K562 (cell line): ENCODE results near the gene SLC39A7. TPM values are rescaled to one million over a fixed set of nuclear protein-coding genes. Genes with fewer than 3 reads are reported as not detected.

Experiments
- RB1 ChIP-seq: fragments of 450-650 bp; IDR thresholded peaks from 2 replicates; pipeline ENCODE4 v1.6.1; 2017; ENCODE audit warnings: low read depth, mild to moderate bottlenecking
- REST ChIP-seq, 2 experiments: fragments of 450-650 bp; formaldehyde crosslinking in 1 of 2; IDR thresholded peaks; 2 replicates each; pipeline versions ENCODE4 v1.4.0 to v1.6.1; 2014 to 2020; ENCODE audit warnings: mild to moderate bottlenecking in 2 of 2, borderline replicate concordance in 1 of 2, low read depth in 1 of 2
- ZFP91 ChIP-seq: sonication (generic); formaldehyde crosslinking; IDR thresholded peaks from 2 replicates; pipeline ENCODE4 v1.8.0; 2022; ENCODE audit warnings: mild to moderate bottlenecking, missing genetic modification reagents
- ZNF609 ChIP-seq: sonication (generic); formaldehyde crosslinking; IDR thresholded peaks from 2 replicates; pipeline ENCODE4 v1.8.1; 2023; ENCODE audit warnings: missing genetic modification reagents, mild to moderate bottlenecking, borderline replicate concordance
- polyA plus RNA-seq, 8 experiments: library from polyadenylated mRNA; depleted of rRNA in 4 of 8; stranded (reverse) in 5 of 8; unstranded in 3 of 8; fragments of >200 nt; fragmentation: Nextera tagmentation in 2 of 8; fragmentation: Illumina TruSeq in 1 of 8; extraction: Ambion mirVana in 2 of 8; extraction: Trizol in 1 of 8; gene quantifications; 2 replicates each; pipeline versions ENCODE4 v1.2.1 to v1.2.3, GENCODE V29; 2011 to 2014; ENCODE audit warnings: inconsistent platforms in 1 of 8, missing spikeins in 1 of 8
- total RNA-seq, 7 experiments: library from RNA; depleted of rRNA in 6 of 7; stranded (reverse); fragments of >200 nt in 6 of 7; fragmentation: Illumina TruSeq in 2 of 7; extraction: Trizol in 2 of 7; gene quantifications; 2 replicates each; pipeline versions ENCODE4 v1.2.1 to v1.2.3, GENCODE V29; 2011 to 2021; ENCODE audit warnings: low replicate concordance in 1 of 7
- TF ChIP-seq, protein P1 (sequence below): sonication (generic); formaldehyde crosslinking; IDR thresholded peaks from 2 replicates; pipeline ENCODE4 v1.8.1; 2023; ENCODE audit warnings: mild to moderate bottlenecking, missing genetic modification reagents, moderate library complexity

SLC39A7 gene
- total and polyA plus RNA-seq, 9 of the 15 experiments (the other 6 are each of a cell fraction or from before 2014, with no cell fraction given): 21.7 to 169 (median 121) TPM

- peak; percentile 21; the same call in 1 of the 2 replicates for TF ChIP-seq REST (IDR thresholded peaks at IDR 0.05; ENCODE audit: borderline replicate concordance)
- TF ChIP-seq REST (CRISPR knock-in tag; IDR thresholded peaks at IDR 0.05; ENCODE audit: low read depth): no peak
- TF ChIP-seq ZFP91 (CRISPR knock-in tag): peak; percentile 69; the same call in 1 of the 2 replicates
- peak; percentile 57; the same call in 1 of the 2 replicates for TF ChIP-seq RB1
- TF ChIP-seq, protein P1, sequence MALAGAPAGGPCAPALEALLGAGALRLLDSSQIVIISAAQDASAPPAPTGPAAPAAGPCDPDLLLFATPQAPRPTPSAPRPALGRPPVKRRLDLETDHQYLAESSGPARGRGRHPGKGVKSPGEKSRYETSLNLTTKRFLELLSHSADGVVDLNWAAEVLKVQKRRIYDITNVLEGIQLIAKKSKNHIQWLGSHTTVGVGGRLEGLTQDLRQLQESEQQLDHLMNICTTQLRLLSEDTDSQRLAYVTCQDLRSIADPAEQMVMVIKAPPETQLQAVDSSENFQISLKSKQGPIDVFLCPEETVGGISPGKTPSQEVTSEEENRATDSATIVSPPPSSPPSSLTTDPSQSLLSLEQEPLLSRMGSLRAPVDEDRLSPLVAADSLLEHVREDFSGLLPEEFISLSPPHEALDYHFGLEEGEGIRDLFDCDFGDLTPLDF (CRISPR knock-in tag): no peak
- TF ChIP-seq ZNF609 (CRISPR knock-in tag): 0 out of 2 replicates have a peak, but pooled peaks have one; percentile 25
These were observed 479 bp downstream of the SLC39A7 start (continued) for GRCh38 chr6:33201147-33201545.
